HFFc6 (cell line): ENCODE measurements around the gene TREML4. TPM values are rescaled to one million over a fixed set of nuclear protein-coding genes. Genes with fewer than 3 reads are reported as not detected.

ENCODE experiments used
- DNase-seq: peaks from one replicate; pipeline ENCODE4 v3.0.0-alpha.2; 2018
- H3K27ac Mint-ChIP-seq: 2 replicates; pipeline ENCODE4 v1.8.0; 2020; ENCODE audit warnings: mild to moderate bottlenecking, mixed read lengths
- H3K27me3 Mint-ChIP-seq: 2 replicates; pipeline ENCODE4 v1.8.0; 2021; ENCODE audit warnings: mild to moderate bottlenecking, moderate library complexity, mixed read lengths; ENCODE audit not compliant: insufficient read depth
- H3K36me3 Mint-ChIP-seq: 2 replicates; pipeline ENCODE4 v1.8.0; 2021; ENCODE audit warnings: low read depth, mixed read lengths
- H3K4me1 Mint-ChIP-seq: 2 replicates; pipeline ENCODE4 v1.8.0; 2020; ENCODE audit warnings: low read depth, mixed read lengths
- H3K4me3 Mint-ChIP-seq: 2 replicates; pipeline ENCODE4 v1.8.0; 2020; ENCODE audit warnings: mild to moderate bottlenecking, moderate library complexity, mixed read lengths
- H3K9me3 Mint-ChIP-seq: 2 replicates; pipeline ENCODE4 v1.8.0; 2020; ENCODE audit warnings: mild to moderate bottlenecking, mixed read lengths
- CTCF ChIP-seq: fragments of 200-600 bp; sonication (generic); IDR thresholded peaks from 2 replicates; pipeline ENCODE4 v1.5.0; 2021; ENCODE audit warnings: antibody characterized with exemption, mild to moderate bottlenecking
- total RNA-seq, 6 experiments: library from RNA; stranded (reverse); fragmentation: NEBNext Ultra II Directional; extraction: Animal tissue kit (Norgen Biotek cat#: 25700); gene quantifications; 2 replicates in 1 of 6; 3 replicates in 5 of 6; pipeline ENCODE4 v1.2.3, GENCODE V29; 2021

TREML4 gene
- total RNA-seq, 6 experiments from 2014 or later = not detected

GRCh38 chr6:41280381-41281057 lies 52.4 kb downstream of the TREML4 start:
- no peak for TF ChIP-seq CTCF
- H3K4me1 Mint-ChIP-seq = no peaks in the 10 kb centered on the region
- H3K4me3 Mint-ChIP-seq = no peak overlapping the region
- H3K36me3 Mint-ChIP-seq = no peaks in the 10 kb centered on the region
- H3K27ac Mint-ChIP-seq = no peak overlapping the region
- no peak for DNase-seq
- H3K9me3 Mint-ChIP-seq = no peaks in the 10 kb centered on the region
- H3K27me3 Mint-ChIP-seq = peaks cover 28% of the 10 kb centered on the region

GRCh38 chr6:41283600-41283999 lies 55.5 kb downstream of the TREML4 start:
- Mint-ChIP-seq H3K4me3 (no peak overlapping the region), H3K4me1 (peaks cover 7% of the 10 kb centered on the region), H3K9me3 (no peaks in the 10 kb centered on the region), H3K27ac (no peak overlapping the region), H3K36me3 (no peaks in the 10 kb centered on the region), H3K27me3 (peaks cover 13% of the 10 kb centered on the region)
- no peak for DNase-seq
- TF ChIP-seq CTCF = no peak

- peaks cover 7% of the 10 kb centered on the region for H3K4me1 Mint-ChIP-seq
- no peak for TF ChIP-seq CTCF
- no peak overlapping the region for H3K27ac Mint-ChIP-seq
- H3K36me3 Mint-ChIP-seq = no peaks in the 10 kb centered on the region
- peaks cover 16% of the 10 kb centered on the region for H3K27me3 Mint-ChIP-seq
- DNase-seq = peak; percentile 22
- H3K9me3 Mint-ChIP-seq = no peaks in the 10 kb centered on the region
- no peak overlapping the region for H3K4me3 Mint-ChIP-seq
These were observed 56.6 kb downstream of the TREML4 start for GRCh38 chr6:41284726-41285125.

- Mint-ChIP-seq H3K27ac (no peak within 1 kb of the TSS; the same call in 1 of the 2 replicates), H3K4me3 (no peak within 1 kb of the TSS), H3K4me1 (peaks cover 7% of the 10 kb centered on the region), H3K9me3 (no peaks in the 10 kb centered on the region), H3K27me3 (peaks cover 19% of the 10 kb centered on the region), H3K36me3 (no peaks in the 10 kb centered on the region)
- TF ChIP-seq CTCF = no peak
- DNase-seq = peak; percentile 64
These were observed 58.6 kb downstream of the TREML4 start, which contains the start of gene TREM1 for GRCh38 chr6:41286544-41287346. TSS of gene TREM1 (minus strand) at chr6:41286682. CDS start at chr6:41286655, 27 bp downstream.

GRCh38 chr6:41288030-41288753 lies 60.0 kb downstream of the TREML4 start:
- H3K4me3 Mint-ChIP-seq = no peak overlapping the region
- no peak for DNase-seq
- peaks cover 23% of the 10 kb centered on the region for H3K27me3 Mint-ChIP-seq
- H3K27ac Mint-ChIP-seq = no peak overlapping the region
- no peak for TF ChIP-seq CTCF
- no peaks in the 10 kb centered on the region for H3K36me3 Mint-ChIP-seq
- no peaks in the 10 kb centered on the region for H3K9me3 Mint-ChIP-seq
- peaks cover 7% of the 10 kb centered on the region for H3K4me1 Mint-ChIP-seq

Other genes with a start within 250 kb of the TREML4 start
- not detected for gene UNC5CL, start 189.1 kb upstream of the TREML4 start, total RNA-seq
- gene TSPO2, start 185.9 kb upstream of the TREML4 start, total RNA-seq = not detected
- not detected for gene APOBEC2, start 175.1 kb upstream of the TREML4 start, total RNA-seq
- gene OARD1, start 156.0 kb upstream of the TREML4 start, total RNA-seq = 10 to 100 TPM; 10.9 to 14.2 (median 11.8) TPM
- 10 to 100 TPM; 14.9 to 20.0 (median 16.7) TPM for gene NFYA, start 155.4 kb upstream of the TREML4 start, total RNA-seq
- not detected for gene TREML1, start 74.0 kb upstream of the TREML4 start, total RNA-seq
- gene TREM2, start 65.2 kb upstream of the TREML4 start, total RNA-seq = not detected
- not detected for gene TREML2, start 27.2 kb upstream of the TREML4 start, total RNA-seq
- under 1 TPM in 1 of 6 experiments, not detected in 5; 0.09 TPM for gene TREM1, start 58.3 kb downstream of the TREML4 start, total RNA-seq
- gene NCR2, start 107.3 kb downstream of the TREML4 start, total RNA-seq = not detected